WTC11 (cell line): ENCODE results near the gene KIF2A.

Experiments
- ATF6 ChIP-seq: sonication (generic); formaldehyde crosslinking; IDR thresholded peaks from 2 replicates; pipeline ENCODE4 v1.8.1; 2023; ENCODE audit warnings: mild to moderate bottlenecking, missing genetic modification reagents
- CBFB ChIP-seq: sonication (generic); formaldehyde crosslinking; IDR thresholded peaks from 2 replicates; pipeline ENCODE4 v1.8.1; 2022; ENCODE audit warnings: mild to moderate bottlenecking, low read depth, missing genetic modification reagents
- CTCF ChIP-seq: fragments of 200-600 bp; IDR thresholded peaks from 2 replicates; pipeline ENCODE4 v1.8.0; 2022; ENCODE audit warnings: antibody characterized with exemption
- E2F1 ChIP-seq: sonication (generic); formaldehyde crosslinking; IDR thresholded peaks from 2 replicates; pipeline ENCODE4 v1.8.0; 2022; ENCODE audit warnings: mild to moderate bottlenecking, missing genetic modification reagents
- FOXJ3 ChIP-seq: sonication (generic); formaldehyde crosslinking; IDR thresholded peaks from 2 replicates; pipeline ENCODE4 v1.9.0; 2021; ENCODE audit warnings: missing genetic modification reagents, mild to moderate bottlenecking, borderline replicate concordance
- SP1 ChIP-seq: sonication (generic); formaldehyde crosslinking; conservative IDR thresholded peaks from 2 replicates; pipeline ENCODE4 v1.8.1; 2022; ENCODE audit warnings: missing genetic modification reagents
- USF2 ChIP-seq: sonication (generic); formaldehyde crosslinking; IDR thresholded peaks from 2 replicates; pipeline ENCODE4 v1.8.1; 2023; ENCODE audit warnings: mild to moderate bottlenecking, missing genetic modification reagents, moderate library complexity
- ZBTB21 ChIP-seq: sonication (generic); formaldehyde crosslinking; IDR thresholded peaks from 2 replicates; pipeline ENCODE4 v1.8.1; 2023; ENCODE audit warnings: mild to moderate bottlenecking, missing genetic modification reagents, borderline replicate concordance
- ZNF263 ChIP-seq: sonication (generic); formaldehyde crosslinking; IDR thresholded peaks from 2 replicates; pipeline ENCODE4 v1.8.1; 2022; ENCODE audit warnings: low read depth, mild to moderate bottlenecking, moderate library complexity, missing genetic modification reagents
- ZNF317 ChIP-seq: sonication (generic); formaldehyde crosslinking; IDR thresholded peaks from 2 replicates; pipeline ENCODE4 v1.8.1; 2023; ENCODE audit warnings: low read depth, mild to moderate bottlenecking, moderate library complexity, missing genetic modification reagents, borderline replicate concordance
- ZNF416 ChIP-seq: fragments of 250-450 bp; sonication (Bioruptor Pico); IDR thresholded peaks from 2 replicates; pipeline ENCODE4 v1.9.0; 2021; ENCODE audit warnings: mild to moderate bottlenecking, inconsistent platforms

GRCh38 chr5:62348723-62349481 is 42.9 kb downstream of the KIF2A start:
- TF ChIP-seq SP1 (CRISPR knock-in tag) (no peak), CTCF (no peak), ZNF317 (CRISPR knock-in tag) (no peak), USF2 (CRISPR knock-in tag) (no peak), ZBTB21 (CRISPR knock-in tag) (no peak), ATF6 (no peak), ZNF263 (CRISPR knock-in tag) (no peak), CBFB (CRISPR knock-in tag) (no peak), E2F1 (no peak), FOXJ3 (CRISPR knock-in tag) (no peak), ZNF416 (no peak)
